IMR-90 (cell line): ENCODE results near the gene TELO2. TPM values are rescaled to one million over a fixed set of nuclear protein-coding genes. Genes with fewer than 3 reads are reported as not detected.

Experiments
- ATAC-seq: fragments of 200-7000 bp; cut with Tn5 transposase; 2 replicates; pipeline ENCODE4 v1.9.1; 2020; ENCODE audit warnings: low read depth, mild to moderate bottlenecking, moderate library complexity
- BruUV-seq: library from RNA; stranded (reverse); fragments of 400-500 nt; replicated peaks from 2 replicates; lab custom pipeline; 2021; lab: Mats Ljungman, UMichigan
- CTCF ChIA-PET: fragments of 300-600 bp; formaldehyde crosslinking; extraction: SDS; loops from one replicate; lab custom pipeline; 2021; ENCODE audit warnings: antibody characterized with exemption; lab: Yijun Ruan, JAX
- POLR2A ChIA-PET: fragments of 300-600 bp; sonication (Branson Sonifier 250); formaldehyde crosslinking; loops from one replicate; lab custom pipeline; 2022; ENCODE audit warnings: antibody characterized with exemption; ENCODE audit not compliant: unreplicated experiment; lab: Charles Lee
- DNase-seq: peaks from one replicate; pipeline ENCODE4 v3.0.0; 2013
- H2AFZ ChIP-seq: replicated peaks from 2 replicates; pipeline ENCODE3; 2013; ENCODE audit warnings: low read length, mild to moderate bottlenecking; ENCODE audit not compliant: poor library complexity
- H2AK5ac ChIP-seq: 2 replicates; pipeline ENCODE4 v1.6.1; 2013; ENCODE audit warnings: low read depth, low read length, inconsistent platforms
- H2AK9ac ChIP-seq: replicated peaks from 2 replicates; pipeline ENCODE3; 2013; ENCODE audit warnings: mild to moderate bottlenecking, low read depth, low read length, moderate library complexity; ENCODE audit not compliant: poor library complexity
- H2BK120ac ChIP-seq: 2 replicates; pipeline ENCODE4 v1.6.1; 2013; ENCODE audit warnings: low read depth, low read length, inconsistent platforms
- H2BK15ac ChIP-seq: 3 replicates; pipeline ENCODE4 v1.6.1; 2013; ENCODE audit warnings: low read depth, low read length, inconsistent platforms
- H2BK20ac ChIP-seq: 2 replicates; pipeline ENCODE4 v1.6.1; 2013; ENCODE audit warnings: low read depth, mild to moderate bottlenecking, inconsistent platforms, low read length, moderate library complexity
- H2BK5ac ChIP-seq: 2 replicates; pipeline ENCODE4 v1.6.1; 2013; ENCODE audit warnings: mild to moderate bottlenecking, low read depth, low read length, inconsistent platforms; ENCODE audit not compliant: poor library complexity, severe bottlenecking
- H3K14ac ChIP-seq: replicated peaks from 2 replicates; pipeline ENCODE4 v1.6.1; 2013; ENCODE audit warnings: low read depth, low read length, inconsistent platforms
- H3K18ac ChIP-seq: 2 replicates; pipeline ENCODE4 v1.6.1; 2013; ENCODE audit warnings: low read depth, low read length, control low read depth
- H3K23ac ChIP-seq: 2 replicates; pipeline ENCODE4 v1.6.1; 2013; ENCODE audit warnings: low read depth, low read length, inconsistent platforms
- H3K27ac ChIP-seq: 2 replicates; pipeline ENCODE4 v1.5.1; 2013; ENCODE audit warnings: mild to moderate bottlenecking, control low read depth, low read length; ENCODE audit not compliant: insufficient read depth
- H3K27me3 ChIP-seq: 2 replicates; pipeline ENCODE4 v1.6.1; 2013; ENCODE audit warnings: low read length; ENCODE audit not compliant: control insufficient read depth, insufficient read depth
- H3K36me3 ChIP-seq: 2 replicates; pipeline ENCODE4 v1.6.1; 2013; ENCODE audit warnings: low read length, mixed read lengths; ENCODE audit not compliant: control insufficient read depth, insufficient read depth
- H3K4ac ChIP-seq: 2 replicates; pipeline ENCODE4 v1.6.1; 2013; ENCODE audit warnings: low read depth, low read length, inconsistent platforms
- H3K4me1 ChIP-seq: 2 replicates; pipeline ENCODE4 v1.6.1; 2013; ENCODE audit warnings: low read length, mixed read lengths; ENCODE audit not compliant: control insufficient read depth, insufficient read depth
- H3K4me2 ChIP-seq: 2 replicates; pipeline ENCODE4 v1.6.1; 2013; ENCODE audit warnings: low read depth, mild to moderate bottlenecking, control low read depth, low read length, moderate library complexity
- H3K4me3 ChIP-seq: 2 replicates; pipeline ENCODE4 v1.5.1; 2013; ENCODE audit warnings: low read depth, mild to moderate bottlenecking, control low read depth, low read length, moderate library complexity; ENCODE audit not compliant: insufficient read depth
- H3K56ac ChIP-seq: 2 replicates; pipeline ENCODE4 v1.6.1; 2013; ENCODE audit warnings: low read length, inconsistent platforms; ENCODE audit not compliant: insufficient read depth; ENCODE audit errors: extremely low read depth
- H3K79me1 ChIP-seq, 2 experiments: 2 replicates each; pipeline ENCODE4 v1.6.1; 2013; ENCODE audit warnings: low read length in 2 of 2, inconsistent platforms in 1 of 2, low read depth in 1 of 2
- H3K9ac ChIP-seq: 2 replicates; pipeline ENCODE4 v1.6.1; 2013; ENCODE audit warnings: low read depth, low read length, control low read depth
- H3K9me1 ChIP-seq: 2 replicates; pipeline ENCODE4 v1.6.1; 2013; ENCODE audit warnings: low read length, inconsistent platforms; ENCODE audit not compliant: insufficient read depth
- H3K9me3 ChIP-seq: 2 replicates; pipeline ENCODE4 v1.6.1; 2013; ENCODE audit warnings: low read length; ENCODE audit not compliant: control insufficient read depth, insufficient read depth
- H4K20me1 ChIP-seq: 2 replicates; pipeline ENCODE4 v1.6.1; 2013; ENCODE audit warnings: low read length, inconsistent platforms; ENCODE audit not compliant: insufficient read depth
- H4K5ac ChIP-seq: 2 replicates; pipeline ENCODE4 v1.6.1; 2013; ENCODE audit warnings: mild to moderate bottlenecking, low read depth, low read length, control low read depth
- H4K8ac ChIP-seq, 2 experiments: 2 replicates each; pipeline ENCODE4 v1.6.1; 2013; ENCODE audit warnings: low read depth in 2 of 2, low read length in 2 of 2, control low read depth in 1 of 2, inconsistent platforms in 1 of 2
- H4K91ac ChIP-seq: 2 replicates; pipeline ENCODE4 v1.6.1; 2013; ENCODE audit warnings: low read depth, low read length, inconsistent platforms; ENCODE audit not compliant: insufficient read depth
- CEBPB ChIP-seq: IDR thresholded peaks from 2 replicates; pipeline ENCODE4 v1.6.1; 2012; ENCODE audit warnings: low read depth, low read length, improper control_type of control experiment
- CHD1 ChIP-seq: IDR thresholded peaks from 2 replicates; pipeline ENCODE4 v1.6.1; 2012; ENCODE audit warnings: low read depth, low read length, improper control_type of control experiment
- CTCF ChIP-seq: conservative IDR thresholded peaks from 2 replicates; pipeline ENCODE4 v1.5.1; 2012; ENCODE audit warnings: mild to moderate bottlenecking, low read depth, low read length, improper control_type of control experiment
- FOS ChIP-seq: fragments of 150-350 bp; IDR thresholded peaks from 2 replicates; pipeline ENCODE4 v1.6.1; 2016; ENCODE audit warnings: low read depth, low read length
- MAFK ChIP-seq: IDR thresholded peaks from 2 replicates; pipeline ENCODE4 v1.6.1; 2012; ENCODE audit warnings: low read depth, low read length, improper control_type of control experiment
- MAZ ChIP-seq: IDR thresholded peaks from 2 replicates; pipeline ENCODE4 v1.6.1; 2012; ENCODE audit warnings: low read depth, mild to moderate bottlenecking, low read length, improper control_type of control experiment, moderate library complexity, borderline replicate concordance
- MXI1 ChIP-seq: IDR thresholded peaks from 2 replicates; pipeline ENCODE4 v1.6.1; 2012; ENCODE audit warnings: low read depth, mild to moderate bottlenecking, low read length, moderate library complexity, borderline replicate concordance
- NFE2L2 ChIP-seq: fragments of 150-350 bp; IDR thresholded peaks from 2 replicates; pipeline ENCODE4 v1.6.1; 2016; ENCODE audit warnings: low read depth, mild to moderate bottlenecking, low read length
- POLR2A ChIP-seq: IDR thresholded peaks from 2 replicates; pipeline ENCODE4 v1.6.1; 2012; ENCODE audit warnings: mild to moderate bottlenecking, low read depth, low read length
- RAD21 ChIP-seq: IDR thresholded peaks from 2 replicates; pipeline ENCODE4 v1.6.1; 2012; ENCODE audit warnings: low read length, improper control_type of control experiment
- RCOR1 ChIP-seq: IDR thresholded peaks from 2 replicates; pipeline ENCODE4 v1.6.1; 2012; ENCODE audit warnings: mild to moderate bottlenecking, low read length, improper control_type of control experiment; ENCODE audit not compliant: insufficient replicate concordance
- SMC3 ChIP-seq: fragments of 150-350 bp; IDR thresholded peaks from 2 replicates; pipeline ENCODE4 v1.6.1; 2016; ENCODE audit warnings: low read depth, mild to moderate bottlenecking, antibody characterized with exemption, low read length, moderate library complexity
- USF2 ChIP-seq: fragments of 150-350 bp; IDR thresholded peaks from 2 replicates; pipeline ENCODE4 v1.6.1; 2017; ENCODE audit warnings: mild to moderate bottlenecking, antibody characterized with exemption, low read length, low read depth
- WGBS, 2 experiments: methylation state at CpG; one replicate each; pipeline versions ENCODE4 v1.1.5 to v1.1.7; 2013; ENCODE audit warnings: missing lambda C conversion rate in 2 of 2; ENCODE audit not compliant: insufficient read length in 1 of 2; ENCODE audit errors: extremely low coverage in 2 of 2; 5-methylcytosine and 5-hydroxymethylcytosine counted together
- dilution Hi-C: fragments of 300-500 bp; cut with HindIII; formaldehyde crosslinking; loops from one replicate; pipeline ENCODE4 v1.14.3; 2018; ENCODE audit warnings: low sequenced_read_pairs; ENCODE audit not compliant: unreplicated experiment
- in situ Hi-C: fragments of 300-500 bp; cut with MboI; formaldehyde crosslinking; loops from 3 replicates; pipeline ENCODE4 v1.14.3; 2019; ENCODE audit warnings: low sequenced_read_pairs, inconsistent platforms, mixed read lengths
- intact Hi-C: fragments of 100-400 bp; cut with micrococcal nuclease; formaldehyde crosslinking; loops from 2 replicates; pipeline ENCODE4 v1.10.0; 2022
- polyA plus RNA-seq, 3 experiments: library from polyadenylated mRNA; depleted of rRNA; stranded (reverse); fragments of >200 nt; gene quantifications; 2 replicates each; pipeline ENCODE4 v1.2.3, GENCODE V29; 2012; ENCODE audit warnings: low replicate concordance in 1 of 3
- total RNA-seq: library from RNA; depleted of rRNA; stranded (reverse); fragments of >200 nt; gene quantifications from 2 replicates; pipeline ENCODE4 v1.2.3, GENCODE V29; 2012
- TF ChIP-seq, protein P1 (sequence below): fragments of 150-350 bp; IDR thresholded peaks from 2 replicates; pipeline ENCODE4 v1.6.1; 2016; ENCODE audit warnings: low read depth, mild to moderate bottlenecking, low read length, moderate library complexity, borderline replicate concordance

The TELO2 gene
- total and polyA plus RNA-seq, 2 of the 4 experiments (the other 2 are of a cell fraction): 6.6 to 26.6 TPM

- no peak overlapping the region for H4K8ac ChIP-seq
- no peak overlapping the region for H2AK5ac ChIP-seq
- ChIA-PET CTCF (no interaction called here), POLR2A (no interaction called here)
- H3K18ac ChIP-seq: no peak overlapping the region
- no peak overlapping the region for H2BK120ac ChIP-seq
- no peaks in the 10 kb centered on the region for H3K9me1 ChIP-seq
- no peak overlapping the region for H4K5ac ChIP-seq
- in situ Hi-C loops (no loop called here), dilution Hi-C loops (no loop called here), intact Hi-C loops (no loop called here)
- H3K56ac ChIP-seq: no peak overlapping the region
- no TSS peak for BruUV-seq
- H3K4me1 ChIP-seq: no peaks in the 10 kb centered on the region; the same call in 1 of the 2 replicates
- WGBS, 2 experiments: 97% methylated on average over 30 of the region's 36 CpGs; no CpG with 5 or more reads in 1 of the 2 experiments
- H2AK9ac ChIP-seq: no peak overlapping the region
- no peak for DNase-seq
- H3K4me3 ChIP-seq: no peak overlapping the region
- no peak overlapping the region for H2AFZ ChIP-seq
- no peak overlapping the region for H3K14ac ChIP-seq
- H3K9me3 ChIP-seq: no peaks in the 10 kb centered on the region
- no peak for ATAC-seq
- no peak overlapping the region for H3K23ac ChIP-seq
- no peak overlapping the region for H2BK20ac ChIP-seq
- no peak overlapping the region for H3K4ac ChIP-seq
- no peak overlapping the region for H3K4me2 ChIP-seq
- no peak overlapping the region for H2BK5ac ChIP-seq
- H3K27ac ChIP-seq: no peak overlapping the region
- peaks cover 2 to 13% of the 10 kb centered on the region in 2 experiments; a peak in 3 of 4 replicates for H3K79me1 ChIP-seq
- no peak overlapping the region for H3K9ac ChIP-seq
- no peak overlapping the region for H4K91ac ChIP-seq
- H3K27me3 ChIP-seq: no peaks in the 10 kb centered on the region
- H3K36me3 ChIP-seq: peaks cover 56% of the 10 kb centered on the region
- no peak overlapping the region for H2BK15ac ChIP-seq
- TF ChIP-seq USF2: no peak
- no peak for TF ChIP-seq MXI1
- TF ChIP-seq, protein P1, sequence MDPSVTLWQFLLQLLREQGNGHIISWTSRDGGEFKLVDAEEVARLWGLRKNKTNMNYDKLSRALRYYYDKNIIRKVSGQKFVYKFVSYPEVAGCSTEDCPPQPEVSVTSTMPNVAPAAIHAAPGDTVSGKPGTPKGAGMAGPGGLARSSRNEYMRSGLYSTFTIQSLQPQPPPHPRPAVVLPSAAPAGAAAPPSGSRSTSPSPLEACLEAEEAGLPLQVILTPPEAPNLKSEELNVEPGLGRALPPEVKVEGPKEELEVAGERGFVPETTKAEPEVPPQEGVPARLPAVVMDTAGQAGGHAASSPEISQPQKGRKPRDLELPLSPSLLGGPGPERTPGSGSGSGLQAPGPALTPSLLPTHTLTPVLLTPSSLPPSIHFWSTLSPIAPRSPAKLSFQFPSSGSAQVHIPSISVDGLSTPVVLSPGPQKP: no peak
- TF ChIP-seq SMC3: no peak
- TF ChIP-seq CEBPB: no peak
- no peak for TF ChIP-seq CHD1
- no peak for TF ChIP-seq POLR2A
- no peak for TF ChIP-seq RCOR1
- no peak for TF ChIP-seq NFE2L2
- no peak for TF ChIP-seq CTCF
- TF ChIP-seq MAZ: no peak
- TF ChIP-seq RAD21: no peak
- TF ChIP-seq MAFK: no peak
- TF ChIP-seq FOS: no peak
- H4K20me1 ChIP-seq: 0 out of 2 replicates have a peak, but pooled peaks cover 3% of the 10 kb centered on the region
Measured at GRCh38 chr16:1499756-1500464, 6.8 kb downstream of the TELO2 start.
